ENCODE data around the gene CASK.

The CASK gene

DNA sequence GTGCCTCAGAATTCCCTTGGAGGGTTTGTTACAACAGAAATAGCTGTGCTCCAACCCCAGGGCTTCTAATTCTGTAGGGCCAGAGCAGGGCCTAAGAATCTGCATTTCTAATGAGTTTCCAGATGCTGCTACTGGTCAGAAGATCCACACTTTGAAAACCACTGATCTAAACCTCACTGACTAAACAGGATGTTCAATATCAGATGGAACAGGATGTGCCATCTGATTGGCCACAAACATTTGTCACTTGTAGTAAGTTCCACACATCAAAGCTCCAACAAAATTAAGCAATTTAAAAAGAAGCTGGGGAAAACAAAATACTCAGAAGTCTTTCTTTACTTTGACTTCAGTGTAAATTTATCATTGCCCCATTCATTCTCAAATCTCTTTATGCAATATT lies 14.3 kb downstream of the CASK start:
- DNase-seq (ENCODE audit: low spot score) = no peak

DNA sequence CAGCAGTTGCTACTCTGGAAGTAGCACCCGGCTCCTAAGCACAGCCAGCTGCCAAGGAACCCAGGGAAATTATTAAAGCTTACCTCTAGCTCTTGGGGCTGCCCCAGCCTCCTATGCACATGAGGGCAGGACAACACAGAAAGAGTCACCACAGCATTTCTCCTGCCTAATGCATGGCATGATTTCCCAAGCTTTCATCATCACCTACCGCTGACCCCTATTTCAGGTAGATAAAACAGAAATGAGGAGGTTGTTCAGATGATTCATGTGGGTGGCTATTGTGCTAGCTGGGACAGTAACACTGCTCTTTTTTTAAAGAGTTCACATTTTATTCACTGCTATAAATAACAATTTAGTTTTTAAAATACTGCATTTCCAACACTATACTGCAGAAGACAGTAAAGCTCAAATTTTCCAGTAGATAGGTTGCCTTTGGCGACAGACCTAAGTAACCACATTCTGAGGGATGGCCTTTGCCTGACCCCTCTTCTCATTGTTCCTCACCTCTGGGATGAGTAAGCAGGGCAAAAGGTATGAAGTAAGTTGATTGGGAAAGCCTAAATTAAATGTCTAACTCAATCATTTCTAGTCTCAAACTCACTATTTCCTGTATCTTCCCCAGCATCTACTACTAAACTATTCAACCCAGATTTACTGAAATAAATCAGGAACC lies 16.7 kb downstream of the CASK start:
- no peak for DNase-seq (ENCODE audit: low spot score)

DNA sequence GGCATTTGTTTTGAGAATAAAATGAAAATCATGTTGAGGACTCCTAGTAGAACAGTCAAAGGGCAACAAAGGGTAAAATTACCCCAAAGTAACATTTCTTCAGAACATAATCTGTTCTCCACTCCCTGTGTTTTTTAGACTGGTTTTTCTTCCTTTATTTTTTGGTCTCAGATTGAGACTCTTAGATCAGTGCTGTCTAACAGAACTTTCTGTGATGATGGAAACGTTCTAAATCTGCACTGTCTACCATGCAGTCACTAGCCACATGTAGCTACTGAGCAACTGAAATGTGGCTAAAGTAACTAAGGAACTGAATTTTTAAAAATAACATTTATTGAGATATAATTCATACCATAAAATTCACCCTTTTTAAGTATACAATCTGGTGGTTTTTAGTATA lies 19.8 kb downstream of the CASK start:
- DNase-seq (ENCODE audit: low spot score) = no peak

DNA sequence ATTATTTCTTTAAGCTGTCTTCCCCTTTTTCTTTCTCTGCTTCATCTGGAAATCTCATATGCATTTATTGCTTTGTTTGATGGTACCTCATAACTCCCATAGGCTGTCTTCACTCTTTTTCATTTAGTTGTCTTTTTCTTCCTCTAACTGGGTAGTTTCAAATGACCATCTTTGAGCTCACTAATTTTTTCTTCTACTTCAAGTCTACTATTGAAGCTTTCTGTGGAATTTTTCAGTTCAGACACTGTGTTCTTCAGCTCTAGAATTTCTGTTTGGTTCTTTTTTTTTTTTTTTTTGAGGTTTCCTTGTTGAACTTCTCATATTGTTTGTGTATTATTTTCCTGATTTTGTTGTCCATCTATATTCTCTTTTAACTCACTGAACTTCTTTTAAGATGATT lies 23.0 kb downstream of the CASK start:
- DNase-seq (ENCODE audit: low spot score) = no peak

DNA sequence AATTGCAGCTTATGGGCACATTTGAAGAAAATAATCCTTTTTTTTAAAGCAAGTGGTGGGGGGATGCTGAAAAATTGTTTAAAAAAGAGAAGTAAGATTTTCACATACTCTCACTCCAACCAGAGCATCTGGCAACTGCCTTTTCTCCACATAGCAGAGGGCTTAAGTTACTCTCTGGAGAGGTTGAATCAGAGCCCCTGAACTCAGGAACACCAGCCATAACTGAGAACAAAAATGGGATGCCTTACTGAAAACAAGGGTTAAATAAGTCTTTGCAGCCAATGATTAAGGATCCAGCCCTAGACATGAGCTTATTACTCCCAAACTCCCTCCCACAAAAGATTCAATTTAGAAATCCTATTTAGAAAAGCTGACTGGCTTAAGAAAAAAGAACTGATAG lies 27.5 kb downstream of the CASK start:
- no peak for DNase-seq (ENCODE audit: low spot score)

DNA sequence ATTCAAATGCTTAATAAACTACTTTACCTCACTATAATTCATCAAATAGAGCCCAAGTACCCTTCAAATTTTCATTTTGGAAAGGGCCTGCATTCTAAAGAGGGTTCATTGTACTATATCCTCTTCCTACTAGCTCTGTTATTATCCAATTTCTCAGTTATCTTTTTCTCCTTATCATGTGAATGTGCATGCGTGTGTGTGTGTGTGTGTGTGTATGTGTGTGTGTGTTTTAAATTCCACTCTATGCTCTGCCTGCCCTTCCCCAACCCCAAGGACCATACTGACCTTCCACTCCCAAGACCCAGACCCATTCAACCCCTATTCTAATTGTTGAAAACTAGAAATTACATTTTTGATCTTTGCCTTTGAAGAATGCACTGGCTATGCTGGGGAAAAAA lies 33.3 kb downstream of the CASK start:
- no peak for DNase-seq (ENCODE audit: low spot score)

DNA sequence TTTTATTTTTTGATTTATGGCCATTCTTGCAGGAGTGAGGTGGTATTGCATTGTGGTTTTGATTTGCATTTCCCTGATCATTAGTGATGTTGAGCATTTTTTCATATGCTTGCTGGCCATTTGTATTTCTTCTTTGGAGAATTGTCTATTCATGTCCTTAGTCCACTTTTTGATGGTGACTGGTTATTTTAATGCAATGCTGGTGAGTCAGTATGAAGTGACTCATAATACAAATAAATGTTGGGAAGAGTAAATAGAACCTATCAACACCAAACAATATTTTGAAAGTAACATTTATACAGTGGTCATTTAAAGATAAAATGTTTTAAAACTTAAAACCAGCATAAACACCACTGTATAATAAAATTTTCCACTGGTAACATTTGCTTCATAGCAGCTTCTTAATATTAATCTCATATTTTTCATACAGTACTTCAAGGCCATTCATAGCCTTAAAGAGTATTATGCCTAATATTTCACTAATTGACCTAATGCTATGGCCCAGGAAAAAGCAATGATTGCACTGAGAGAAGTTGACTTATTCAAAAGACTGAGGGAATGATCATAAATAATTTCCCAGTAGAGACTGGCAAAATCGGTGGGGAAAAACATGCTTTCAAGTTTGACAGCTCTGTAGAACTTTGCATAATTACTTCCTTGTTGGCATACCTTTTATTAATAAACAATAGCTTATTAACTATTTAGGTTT lies 33.9 kb downstream of the CASK start:
- no peak for DNase-seq (ENCODE audit: low spot score)

DNA sequence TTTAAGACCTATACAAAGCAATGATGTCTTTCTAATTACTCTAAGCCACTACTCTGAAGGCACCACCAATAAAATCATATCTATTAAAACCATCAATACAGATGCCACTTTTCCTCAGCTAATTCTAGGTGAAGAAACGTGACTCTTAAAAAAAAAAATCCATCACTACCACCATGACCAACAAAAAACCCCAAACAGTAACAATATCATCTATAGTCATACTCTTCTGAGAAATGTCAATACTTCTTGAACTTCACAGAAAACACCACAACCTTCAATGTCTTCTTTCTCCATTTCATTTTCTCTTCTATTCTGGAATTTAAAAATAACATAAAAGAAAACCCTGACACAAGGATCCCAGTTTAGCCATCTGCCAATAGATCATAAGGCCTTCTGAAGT lies 35.7 kb downstream of the CASK start:
- DNase-seq (ENCODE audit: low spot score) = no peak

DNA sequence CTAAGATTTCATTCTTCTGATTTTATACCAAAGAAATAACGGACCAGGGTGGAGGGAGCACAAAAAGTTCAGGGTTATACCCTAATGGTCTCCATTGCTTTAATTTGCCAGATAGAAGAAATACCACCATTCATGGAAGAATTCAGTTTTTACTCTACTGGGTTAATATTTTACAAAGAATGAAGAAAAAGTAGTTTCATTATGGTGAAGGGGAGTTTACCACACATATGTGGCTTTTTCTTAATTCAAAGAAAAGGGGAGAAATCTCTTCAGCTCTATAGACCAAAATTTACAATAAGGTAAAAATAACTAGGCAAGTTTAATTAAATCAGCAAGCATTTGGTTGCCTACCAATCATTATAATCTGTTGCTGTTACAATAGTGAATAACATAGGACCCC lies 37.6 kb downstream of the CASK start:
- DNase-seq (ENCODE audit: low spot score) = no peak

DNA sequence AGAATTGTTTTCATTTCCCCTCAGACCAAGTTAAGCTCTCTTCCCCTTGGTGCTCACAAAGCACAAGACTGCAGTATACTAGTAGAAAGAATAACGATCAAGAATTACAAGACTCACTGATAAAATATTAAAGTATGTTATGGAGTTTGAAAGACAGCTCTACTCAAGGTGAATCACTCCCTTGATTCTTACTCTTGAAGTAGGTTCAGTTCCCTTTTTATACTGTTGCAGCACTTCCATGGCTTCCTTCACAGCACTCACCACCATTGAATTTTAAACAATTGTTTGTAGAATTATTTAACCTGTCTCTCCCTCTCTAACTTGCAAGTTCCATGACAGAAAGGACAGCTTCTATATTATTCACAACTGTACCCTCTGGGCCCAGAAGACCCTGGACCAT lies 42.2 kb downstream of the CASK start:
- no peak for DNase-seq (ENCODE audit: low spot score)

DNA sequence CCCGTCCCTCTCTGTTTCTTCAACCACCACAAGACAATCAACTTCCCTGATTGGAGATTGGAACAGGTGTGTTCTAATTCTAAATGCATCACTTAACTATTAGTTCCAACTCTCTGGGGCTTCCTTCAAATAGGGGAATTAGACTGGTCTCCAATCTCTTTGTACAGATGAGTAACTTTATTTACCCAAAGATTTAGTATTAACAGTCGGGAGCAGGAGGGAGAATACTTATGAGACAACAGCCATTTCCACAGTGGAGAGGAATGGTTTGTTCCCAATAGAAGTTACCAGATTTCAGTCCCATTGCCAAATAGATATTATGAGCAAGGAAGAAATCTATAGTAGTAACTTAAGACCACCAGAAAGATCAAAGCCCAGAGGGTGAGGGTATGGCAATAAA lies 46.2 kb downstream of the CASK start:
- no peak for DNase-seq (ENCODE audit: low spot score)

DNA sequence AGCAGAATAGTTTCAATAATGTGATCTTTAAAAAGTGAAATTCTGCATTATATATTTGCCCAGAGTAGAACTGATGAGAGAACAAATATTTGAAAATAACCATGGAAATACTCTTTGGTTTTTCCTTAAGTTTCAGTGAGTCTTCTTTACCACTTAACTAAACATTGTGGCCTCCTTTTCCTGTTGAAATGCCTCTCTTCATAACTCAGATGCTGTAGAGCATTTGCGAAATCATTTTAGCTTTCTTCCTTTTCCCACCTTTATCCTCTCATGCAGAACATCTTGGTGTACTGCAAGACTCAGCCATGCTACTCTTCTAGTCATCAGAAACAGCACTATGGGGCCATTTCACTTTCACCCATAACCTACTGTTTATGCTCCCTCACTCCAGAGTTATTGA lies 48.2 kb downstream of the CASK start:
- DNase-seq (ENCODE audit: low spot score) = no peak

DNA sequence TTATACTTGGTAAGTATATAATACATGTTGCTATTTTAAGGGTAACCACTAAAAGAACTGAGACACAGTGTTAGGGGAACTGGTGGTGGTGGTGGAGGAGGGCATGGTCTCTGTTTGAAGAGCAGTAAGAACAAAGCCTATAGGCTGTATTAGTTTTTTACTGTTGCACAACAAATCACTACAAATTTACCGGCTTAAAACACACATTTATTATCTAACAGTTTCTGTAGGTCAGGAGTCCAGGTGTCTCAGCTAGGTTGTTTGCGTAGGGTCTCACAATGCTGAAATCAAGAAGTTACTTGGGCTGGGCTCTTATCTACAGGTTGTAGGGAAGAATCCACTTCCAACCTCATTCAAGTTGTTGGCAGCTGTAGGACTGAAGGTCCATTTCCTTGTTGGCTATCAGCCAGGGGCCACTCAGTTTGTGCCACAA lies 52.6 kb downstream of the CASK start:
- DNase-seq (ENCODE audit: low spot score) = no peak

DNA sequence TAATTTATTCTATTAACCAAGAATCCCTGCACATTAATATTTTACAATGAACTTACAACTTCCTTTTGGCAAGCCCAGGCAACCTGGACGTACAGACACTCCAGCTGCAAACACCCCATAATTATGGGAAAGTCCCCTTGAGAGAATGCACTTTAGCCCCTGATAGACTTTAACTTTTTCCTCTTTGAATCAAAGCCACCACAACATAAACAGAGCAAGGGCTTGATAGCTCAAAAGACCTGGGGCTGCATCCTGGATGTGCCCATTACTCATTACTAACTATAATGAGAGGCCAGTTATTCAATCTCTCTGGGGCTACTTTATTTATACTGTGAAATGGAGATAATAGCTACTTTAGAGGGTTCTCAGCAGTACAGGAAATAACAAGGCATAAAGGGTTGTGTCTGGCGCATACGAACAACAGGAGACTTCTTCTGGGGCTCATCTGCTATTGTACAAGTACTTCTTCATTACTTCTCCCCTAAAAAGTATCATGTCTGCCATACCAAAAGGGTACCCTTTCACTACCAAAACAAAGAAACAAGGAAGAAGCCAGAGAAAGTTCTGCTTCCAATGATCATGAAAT lies 54.9 kb downstream of the CASK start:
- no peak for DNase-seq (ENCODE audit: low spot score)

DNA sequence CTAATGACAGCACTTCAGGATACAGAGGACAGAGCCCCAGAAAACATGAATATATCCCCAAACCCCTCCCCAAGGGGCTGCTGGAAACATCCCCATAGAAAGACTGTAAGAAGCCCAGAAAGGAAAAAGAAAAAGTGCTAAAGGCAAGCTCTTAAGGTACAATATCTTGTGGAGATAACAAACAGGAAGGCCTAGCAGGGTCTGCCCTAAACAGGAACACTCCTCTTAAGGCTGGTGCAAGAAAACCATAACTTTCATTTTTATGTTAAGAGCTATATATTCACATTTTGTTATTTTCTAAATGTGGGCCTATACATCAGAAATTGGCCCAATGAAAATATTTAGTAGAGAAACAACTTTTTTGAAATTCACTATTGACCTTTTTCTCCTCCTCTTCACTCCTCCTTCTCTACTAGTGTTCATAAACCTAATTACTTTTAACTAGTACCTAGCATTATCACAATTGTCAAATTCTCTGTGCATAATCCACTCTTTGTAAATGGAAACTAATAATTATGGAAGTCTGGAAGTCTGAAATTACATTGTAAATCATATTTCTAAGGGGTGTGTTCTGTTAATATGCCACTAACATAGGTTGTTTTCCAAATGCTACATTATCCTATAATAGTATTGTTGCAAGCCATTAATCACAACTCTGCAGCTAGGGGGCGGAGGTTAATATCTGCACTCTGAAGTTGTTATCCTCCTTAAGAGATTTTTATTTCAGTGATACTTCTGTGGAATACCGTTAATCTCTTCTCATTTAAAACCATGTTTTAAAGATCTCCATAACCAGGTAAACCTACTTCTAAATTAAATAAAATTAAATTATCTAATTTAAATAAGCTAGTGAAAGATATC lies 59.8 kb downstream of the CASK start:
- DNase-seq (ENCODE audit: low spot score) = no peak

DNA sequence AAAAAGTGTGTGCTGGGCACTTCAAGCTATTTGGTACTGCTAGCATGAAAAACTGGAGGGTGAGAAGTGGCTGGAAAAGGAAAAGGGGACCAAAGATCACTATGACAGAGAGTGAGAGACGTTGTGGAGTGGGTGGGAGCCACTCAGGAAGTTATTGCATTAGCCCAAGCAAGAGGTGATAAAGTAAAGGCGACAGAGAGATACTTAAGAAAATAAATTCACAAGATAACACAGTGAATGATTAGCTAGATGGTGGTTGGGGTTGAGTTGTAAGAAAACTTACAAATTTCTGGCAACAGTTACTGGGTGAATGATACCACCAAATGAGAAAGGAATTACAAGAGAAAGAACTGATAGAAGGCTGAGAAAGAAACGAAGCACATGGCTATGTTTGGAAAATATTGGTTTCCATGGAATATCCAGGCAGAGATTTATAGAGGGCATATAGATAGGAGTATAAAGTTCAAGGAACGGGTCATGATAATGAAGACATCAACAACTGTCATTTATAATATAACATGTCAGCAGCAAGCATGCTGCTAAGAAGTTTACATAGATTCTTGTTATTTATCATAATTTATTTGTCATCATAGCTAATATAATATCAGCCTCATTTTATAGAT lies 60.7 kb downstream of the CASK start:
- DNase-seq (ENCODE audit: low spot score) = no peak

DNA sequence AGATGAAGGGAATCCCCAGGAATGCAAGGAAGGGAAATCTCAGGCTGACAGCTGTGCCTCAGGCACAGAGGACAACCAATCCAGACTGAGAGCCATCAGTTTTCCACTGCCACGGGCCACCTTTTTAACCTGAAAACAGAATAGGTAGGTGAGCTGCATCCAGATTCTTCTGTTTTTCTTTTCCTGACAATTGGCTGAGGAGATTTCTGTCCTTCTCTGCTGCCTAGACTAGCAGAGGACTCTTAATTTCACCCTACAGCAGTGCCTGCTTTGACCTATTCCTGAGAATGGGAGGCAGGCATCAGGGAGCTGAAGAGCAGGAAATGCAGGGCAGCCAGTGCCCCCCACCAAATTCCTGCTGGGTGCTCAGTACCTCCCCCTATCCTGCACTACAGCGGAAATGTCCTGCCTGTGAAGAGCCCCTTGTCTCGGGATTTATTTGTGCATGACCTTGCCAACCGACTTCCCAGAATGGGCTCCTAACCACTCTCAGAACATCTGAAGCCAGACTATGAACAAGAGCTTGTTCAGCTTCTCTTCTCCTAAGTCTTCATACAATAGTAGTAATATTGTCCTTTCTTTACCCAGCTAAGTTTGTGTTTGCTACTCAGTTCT lies 65.1 kb downstream of the CASK start:
- no peak for DNase-seq (ENCODE audit: low spot score)

DNA sequence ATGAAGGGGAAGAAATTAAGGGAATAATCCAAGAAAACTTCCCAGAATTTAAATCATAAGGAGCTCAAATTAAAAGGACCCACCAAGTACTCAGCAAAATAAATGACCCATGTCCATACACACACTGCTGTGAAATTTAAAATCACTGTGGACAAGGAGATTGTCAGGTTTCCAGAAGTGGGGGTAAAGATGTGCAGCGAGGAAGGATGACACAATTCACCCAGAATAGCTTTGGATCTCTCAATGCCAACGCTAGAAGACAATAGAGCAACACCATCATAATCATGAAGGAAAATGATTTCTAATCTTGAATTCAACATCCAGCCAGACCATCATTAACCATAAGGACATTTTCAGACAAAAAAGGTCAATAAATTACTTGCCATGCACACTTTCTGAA lies 65.7 kb downstream of the CASK start:
- no peak for DNase-seq (ENCODE audit: low spot score)

DNA sequence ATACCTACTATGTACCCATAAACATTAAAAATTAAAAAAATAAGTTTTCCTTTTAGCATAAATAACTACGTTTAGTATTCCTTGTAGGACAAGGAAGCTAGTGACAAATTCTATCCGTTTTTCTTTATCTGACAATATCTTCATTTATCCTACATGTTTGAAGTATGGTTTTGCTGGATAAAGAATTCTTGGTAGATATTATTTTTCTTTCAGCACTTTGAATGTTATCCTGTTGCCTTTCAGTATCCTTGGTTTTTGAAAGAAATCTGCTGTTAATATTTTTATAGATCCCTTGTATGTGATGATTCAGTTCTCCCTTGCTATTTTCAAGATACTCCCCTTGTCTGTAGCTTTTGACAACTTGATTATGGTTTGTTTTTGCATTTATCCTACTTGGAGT lies 76.6 kb downstream of the CASK start:
- DNase-seq (ENCODE audit: low spot score) = no peak

DNA sequence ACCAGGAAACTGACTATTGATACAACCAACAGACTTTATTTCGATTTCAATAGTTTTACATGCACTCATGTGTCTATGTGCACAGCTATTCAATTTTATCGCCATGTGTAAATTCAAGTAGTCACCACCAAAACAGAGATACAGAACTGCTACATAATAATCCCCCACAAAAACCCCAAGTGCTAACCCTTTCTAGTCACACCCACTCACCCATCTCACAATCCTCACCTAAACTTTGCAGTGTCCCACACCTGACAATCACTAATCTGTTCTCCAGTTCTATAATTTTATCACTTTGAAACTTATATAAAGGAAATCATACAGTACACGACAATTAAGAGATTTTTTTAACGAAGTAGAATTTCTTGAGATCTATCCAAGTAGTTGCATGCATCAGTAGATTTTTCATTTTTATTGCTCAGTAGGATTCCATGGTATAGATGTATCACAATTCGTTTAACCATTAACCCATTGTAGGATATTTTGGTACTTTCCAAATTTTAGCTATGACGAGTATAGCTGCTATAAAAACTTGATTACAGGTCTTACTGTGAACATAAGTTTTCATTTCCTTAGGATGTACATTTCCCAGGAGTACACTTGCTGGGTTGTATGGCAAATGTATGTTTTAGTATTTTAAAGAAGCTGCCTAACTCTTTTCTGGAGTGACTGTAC lies 85.9 kb downstream of the CASK start:
- DNase-seq (ENCODE audit: low spot score) = no peak

DNA sequence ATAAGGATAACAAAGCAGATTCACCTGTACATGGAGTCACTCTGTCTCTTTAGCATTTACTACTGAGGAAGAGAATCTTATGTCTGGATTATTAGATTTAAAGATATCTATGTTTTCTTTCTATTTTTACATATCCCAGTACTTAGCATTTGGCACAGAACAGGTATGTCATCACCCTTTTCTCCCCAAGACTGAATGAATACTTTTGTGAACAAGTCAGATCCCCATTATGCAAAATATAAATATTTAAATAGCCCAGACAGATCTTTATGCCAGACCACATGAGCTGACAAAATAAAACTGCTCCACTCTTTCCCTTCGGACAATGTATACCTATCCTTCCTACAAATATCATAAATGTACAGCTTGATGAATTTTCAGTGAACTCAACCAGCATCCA lies 94.5 kb downstream of the CASK start:
- DNase-seq (ENCODE audit: low spot score) = no peak

All from AG08396 (cell line).